Renal cortical epithelial cell (primary cell): ENCODE measurements around the gene DCLK2. TPM values are rescaled to one million over a fixed set of nuclear protein-coding genes. Genes with fewer than 3 reads are reported as not detected.

Experiments
- DNase-seq: peaks from one replicate; pipeline ENCODE4 v3.0.0-alpha.2; 2011; ENCODE audit warnings: low read depth
- total RNA-seq: library from RNA; depleted of rRNA; stranded (reverse); fragments of >200 nt; gene quantifications from 2 replicates; pipeline ENCODE4 v1.2.3, GENCODE V29; 2014

Gene DCLK2
- total RNA-seq, 1 donor from 2014 or later, result 2.7 TPM

- DNase-seq, result peak; percentile 52
Observed at GRCh38 chr4:150209140-150209829, 131.0 kb downstream of the DCLK2 start.

DNA sequence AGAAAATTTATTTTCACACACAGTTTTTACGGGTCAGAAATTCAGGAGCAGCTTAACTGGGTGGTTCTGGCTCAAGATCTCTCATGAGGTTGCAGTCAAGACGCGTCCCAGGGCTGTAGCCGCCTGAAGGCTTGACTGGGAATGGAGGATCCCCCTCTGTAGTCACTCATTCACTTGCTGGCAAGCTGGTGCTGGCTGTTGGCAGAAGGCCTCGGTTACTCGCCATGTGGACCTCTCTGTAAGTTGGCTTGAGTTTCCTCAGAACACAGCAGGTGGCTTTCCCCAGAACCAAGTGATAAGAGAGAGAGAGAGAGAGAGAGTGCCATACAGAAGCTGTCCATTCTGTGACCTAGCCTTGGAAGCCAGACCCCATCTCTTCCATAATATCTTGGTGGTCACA, 132.8 kb downstream of the DCLK2 start:
- no peak for DNase-seq

- no peak for DNase-seq
Observed at GRCh38 chr4:150211799-150212445, 133.7 kb downstream of the DCLK2 start.

DNA sequence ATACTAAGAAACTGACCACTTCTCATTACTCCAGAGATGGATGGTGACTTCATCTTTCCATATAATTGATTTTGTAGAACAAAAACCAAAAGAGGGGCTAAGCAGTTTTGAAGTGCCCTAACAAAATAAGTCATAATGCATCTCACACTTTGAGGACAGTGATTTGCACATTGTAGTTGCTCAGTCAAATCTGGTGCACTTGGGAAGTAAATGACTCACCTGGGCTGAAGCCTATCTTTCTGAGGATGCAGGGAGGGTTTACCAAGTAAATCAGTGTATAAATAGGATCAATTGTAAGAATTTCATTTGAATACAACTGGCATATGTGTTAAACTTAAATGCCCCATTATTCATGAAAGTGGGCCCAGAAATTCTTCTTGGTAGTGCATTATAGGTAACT, 134.2 kb downstream of the DCLK2 start:
- no peak for DNase-seq

GRCh38 chr4:150212927-150213326, 134.7 kb downstream of the DCLK2 start:
- no peak for DNase-seq

- DNase-seq, result peak; percentile 22
Observed at GRCh38 chr4:150215601-150216000, 137.4 kb downstream of the DCLK2 start.

DNA sequence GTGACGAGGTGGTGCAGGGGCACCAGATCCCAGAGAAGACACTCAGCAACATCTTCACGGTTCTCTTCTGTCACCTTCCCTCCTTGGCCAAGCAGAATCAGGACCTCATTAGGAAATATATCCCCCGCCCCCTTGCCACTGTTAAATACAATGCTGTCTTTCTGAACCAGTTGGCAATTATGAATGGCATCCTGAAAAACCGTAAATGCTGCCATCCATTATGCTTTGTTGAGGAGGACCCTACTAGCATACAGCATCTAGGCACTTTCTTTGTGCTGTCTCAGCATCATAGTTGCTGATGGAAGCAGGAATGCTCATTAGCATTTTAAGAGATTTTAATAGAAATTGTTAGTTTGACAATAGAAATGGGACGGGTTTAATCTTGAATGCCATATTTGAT, 138.5 kb downstream of the DCLK2 start:
- no peak for DNase-seq

- peak; percentile 88 for DNase-seq
Observed at GRCh38 chr4:150217192-150217591, 138.9 kb downstream of the DCLK2 start.

- no peak for DNase-seq
Observed at GRCh38 chr4:150217808-150218207, 139.6 kb downstream of the DCLK2 start.

- DNase-seq, result no peak
Observed at GRCh38 chr4:150218447-150218846, 140.2 kb downstream of the DCLK2 start.

DNA sequence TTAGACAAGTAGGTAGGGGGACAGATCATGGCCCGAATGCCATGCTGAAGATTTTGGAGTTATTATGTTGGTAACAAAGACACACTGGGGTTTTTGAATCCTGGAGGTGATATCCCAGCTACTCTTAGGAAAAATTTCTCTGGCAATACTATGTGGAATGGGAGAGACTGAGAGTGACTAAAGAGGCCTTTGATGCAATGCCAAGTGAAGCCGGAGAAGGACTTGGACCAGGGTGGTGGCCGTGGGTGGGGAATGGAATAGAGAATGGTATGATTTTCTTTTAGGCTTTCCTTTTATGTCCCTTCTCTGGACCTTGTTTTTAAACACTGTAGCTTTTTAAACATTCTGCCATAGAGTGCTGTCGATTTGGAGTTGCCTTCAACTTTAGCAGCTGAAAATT, 141.6 kb downstream of the DCLK2 start:
- DNase-seq, result no peak

DNA sequence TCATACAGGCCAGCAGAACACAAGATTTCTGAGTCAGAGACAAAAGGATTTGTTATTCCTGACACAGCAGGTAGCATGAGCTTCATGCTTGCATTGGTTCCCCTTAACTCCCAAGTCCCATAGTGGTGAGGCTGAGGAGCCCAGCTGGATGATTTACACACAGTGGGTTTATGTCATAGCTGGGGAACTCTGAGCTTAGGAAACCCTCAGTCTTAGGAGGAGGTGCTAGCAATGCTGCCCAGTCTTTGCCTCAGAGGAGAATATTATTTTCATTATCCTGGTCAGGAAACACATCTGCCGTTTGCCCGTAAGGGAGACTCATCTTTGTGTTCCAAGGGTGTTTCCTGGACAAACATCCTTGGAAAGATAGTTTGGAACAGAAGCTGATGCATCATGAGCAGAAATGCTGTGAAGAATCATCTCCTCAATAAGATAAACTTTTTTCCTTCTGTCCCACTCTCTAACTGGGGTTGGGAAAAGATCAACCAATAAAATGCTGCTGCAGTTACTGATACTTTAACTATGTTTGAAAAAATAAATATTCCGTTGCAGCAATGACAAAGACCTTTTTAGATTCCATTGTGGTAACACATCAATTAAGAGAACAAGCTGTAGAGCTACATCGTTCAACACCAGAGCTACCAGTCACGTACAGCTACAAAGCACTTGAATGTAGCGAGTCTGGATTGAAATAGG, 146.8 kb downstream of the DCLK2 start:
- peak; percentile 39 for DNase-seq

- no peak for DNase-seq
Observed at GRCh38 chr4:150229520-150229919, 151.3 kb downstream of the DCLK2 start.

DNA sequence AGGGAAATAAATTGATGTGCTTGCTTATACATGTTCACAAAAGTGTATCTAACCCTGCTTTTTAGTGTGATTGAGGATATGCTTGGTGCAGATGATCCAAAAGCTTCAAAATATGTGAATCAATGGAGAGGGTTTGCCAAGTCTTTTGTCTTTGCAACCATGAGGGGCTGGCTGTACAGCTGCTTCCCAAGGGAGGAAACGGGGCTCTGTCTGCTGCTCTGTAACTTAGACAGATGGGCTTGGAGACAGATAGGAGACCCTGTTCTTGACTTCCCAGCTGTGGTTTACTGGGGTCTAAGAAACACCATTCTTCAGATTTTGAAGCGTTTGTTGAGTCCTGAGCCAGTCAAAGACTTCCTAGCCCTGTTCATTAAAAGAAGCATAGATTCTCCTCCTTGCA, 152.3 kb downstream of the DCLK2 start:
- no peak for DNase-seq

DNA sequence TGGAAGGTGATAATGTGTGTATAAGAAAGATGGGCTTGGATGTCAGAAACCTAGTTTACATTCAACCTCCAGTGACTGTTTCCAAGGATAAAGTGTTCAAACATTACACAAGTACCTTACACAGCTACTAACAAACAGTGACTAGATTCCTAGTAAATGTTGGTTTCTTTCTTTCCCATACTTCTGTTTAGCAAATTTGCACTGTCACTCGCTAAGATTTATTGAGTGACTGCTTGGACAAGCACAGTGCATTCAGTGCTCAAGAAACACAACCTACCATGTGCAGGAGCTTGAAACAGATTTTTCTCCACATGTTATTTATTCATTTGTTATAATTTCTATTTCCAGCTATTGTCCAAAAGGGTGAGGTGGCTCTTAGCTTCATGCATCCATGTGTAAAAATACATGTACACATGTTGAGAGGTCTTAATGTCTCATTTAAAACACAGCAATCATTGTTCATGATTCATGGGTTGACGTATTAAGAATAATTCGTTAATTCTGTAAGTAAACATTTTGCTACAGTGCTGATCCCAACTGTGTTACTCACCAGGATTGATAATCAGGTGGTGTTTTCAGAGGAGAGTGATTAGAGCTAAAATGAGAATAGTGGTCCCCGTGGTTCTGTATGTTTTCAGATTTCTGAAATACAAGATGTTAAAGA, 153.0 kb downstream of the DCLK2 start:
- DNase-seq, result no peak

- no peak for DNase-seq
Observed at GRCh38 chr4:150232029-150232428, 153.8 kb downstream of the DCLK2 start.

DNA sequence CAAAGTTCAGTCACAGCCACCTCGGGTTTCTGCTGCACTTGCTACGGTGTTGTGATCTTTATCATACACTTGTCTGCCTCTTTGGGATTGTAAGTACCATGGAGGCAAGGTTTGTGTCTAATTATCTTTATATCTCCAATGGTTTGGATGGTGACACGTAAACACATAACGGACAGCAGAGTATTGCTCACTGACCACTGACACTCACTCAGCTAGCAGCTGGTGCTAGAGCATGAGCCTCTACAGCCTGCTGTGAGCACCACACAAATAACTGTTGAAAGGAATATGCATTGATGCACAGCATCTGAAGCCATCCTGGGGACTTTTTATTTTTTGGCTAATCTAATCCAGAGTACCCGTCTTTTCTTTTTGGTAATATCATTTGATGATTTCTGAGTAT, 156.0 kb downstream of the DCLK2 start:
- DNase-seq, result no peak

GRCh38 chr4:150235317-150235716, 157.1 kb downstream of the DCLK2 start:
- DNase-seq, result no peak

DNA sequence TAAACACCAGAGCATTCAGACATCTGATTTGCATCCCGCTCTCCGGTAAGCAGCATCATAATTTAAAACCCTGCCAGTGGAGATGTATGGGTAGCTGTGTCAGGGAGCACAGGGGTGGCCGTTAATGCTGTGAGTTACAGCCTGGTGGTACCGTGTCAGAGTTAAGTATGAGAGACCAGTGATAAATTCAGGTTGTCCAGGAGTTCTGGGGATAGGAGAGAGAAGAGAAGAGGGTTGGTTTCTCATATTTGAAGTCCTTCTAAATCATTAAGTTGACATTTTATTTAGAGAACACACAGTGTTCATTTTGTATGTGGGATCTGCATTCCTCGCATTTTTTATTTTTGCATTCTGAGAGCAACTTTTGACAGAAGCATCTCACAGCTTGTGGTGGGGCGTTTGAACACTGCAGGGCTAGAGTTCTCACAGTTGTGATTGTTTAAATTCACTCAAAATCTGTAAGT, 157.6 kb downstream of the DCLK2 start:
- DNase-seq, result peak; percentile 49

DNA sequence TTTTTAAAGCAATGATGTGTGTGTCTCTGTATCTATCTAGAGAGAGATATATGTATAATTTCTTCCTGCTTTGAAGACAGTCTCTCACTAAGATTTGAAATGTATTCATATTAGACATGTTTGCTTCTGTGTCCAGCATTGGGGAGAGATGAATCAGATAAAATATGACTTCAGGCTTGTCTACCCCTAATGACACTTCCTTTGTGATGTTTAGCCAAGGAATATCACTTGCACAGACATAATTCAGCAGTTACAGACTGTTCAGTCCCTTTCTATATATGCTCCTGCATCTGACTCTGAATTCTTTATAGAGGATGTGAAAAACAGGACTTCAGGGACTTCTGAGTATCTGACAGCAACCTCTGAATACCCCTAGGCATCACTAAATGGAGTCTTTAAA, 158.4 kb downstream of the DCLK2 start:
- DNase-seq, result no peak

DNA sequence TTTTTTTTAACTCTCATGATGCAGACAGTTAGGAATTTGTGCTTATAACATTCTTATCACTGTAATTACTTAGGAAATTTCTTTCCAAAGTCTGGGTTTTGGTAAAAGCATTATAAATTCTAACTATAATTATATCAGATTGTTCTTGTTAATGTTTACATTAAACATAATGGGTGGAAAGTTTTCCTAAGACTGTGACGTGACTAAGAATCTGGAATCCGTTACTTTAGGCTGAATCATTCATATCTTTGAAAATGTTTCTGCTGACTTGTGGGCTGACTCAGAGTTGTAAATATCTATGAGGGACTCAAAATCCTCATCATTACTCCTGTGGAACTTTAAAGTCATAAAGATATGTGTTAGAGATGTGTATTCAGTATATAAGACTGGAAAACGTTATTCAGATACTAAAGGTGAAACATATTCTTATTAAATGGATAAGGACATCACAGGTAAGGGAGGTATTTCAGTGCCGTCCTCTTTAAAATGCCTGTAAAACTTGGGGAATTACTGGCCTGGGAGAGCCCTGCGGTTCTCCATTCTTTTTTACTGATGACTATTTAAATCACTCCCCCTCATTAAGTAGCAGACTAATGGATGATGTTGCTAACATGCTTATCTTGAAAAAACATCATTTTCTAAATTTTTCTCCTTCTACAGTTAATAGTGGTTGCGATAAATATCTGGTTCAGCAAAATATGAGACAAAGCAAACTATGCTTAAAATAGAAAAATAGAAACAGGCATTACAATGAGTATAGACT, 159.0 kb downstream of the DCLK2 start:
- DNase-seq, result peak; percentile 96

- no peak for DNase-seq
Observed at GRCh38 chr4:150238591-150238990, 160.3 kb downstream of the DCLK2 start.
